ENCODE results near the gene SPEM1.

SPEM1 gene

GRCh38 chr17:7403977-7404736, 16.0 kb upstream of the SPEM1 start, which contains the start of gene TMEM256:
Gene TMEM256, minus strand, starts transcription at chr17:7404097. Its CDS starts 13 bp downstream, at chr17:7404084.
- H3K4me3 ChIP-seq (ENCODE audit: low read length): peak within 1 kb of the TSS; percentile 88
- H3K27ac ChIP-seq (ENCODE audit: low read length): peak within 1 kb of the TSS; percentile 43
- H3K4me1 ChIP-seq (ENCODE audit: control insufficient read depth, low read depth, low read length): peaks cover 23% of the 10 kb centered on the region
- no peaks in the 10 kb centered on the region for H3K27me3 ChIP-seq (ENCODE audit: control insufficient read depth, insufficient read depth, low read length)
- peaks cover 5% of the 10 kb centered on the region for H3K36me3 ChIP-seq (ENCODE audit: control insufficient read depth, low read depth, low read length)
- H3K9me3 ChIP-seq (ENCODE audit: control insufficient read depth, low read depth, low read length): no peaks in the 10 kb centered on the region
- H3K9ac ChIP-seq (ENCODE audit: low read length): peak within 1 kb of the TSS; percentile 72

- Histone ChIP-seq H3K27ac (ENCODE audit: low read length) (no peak overlapping the region), H3K4me1 (ENCODE audit: control insufficient read depth, low read depth, low read length) (peaks cover 23% of the 10 kb centered on the region), H3K4me3 (ENCODE audit: low read length) (peak overlapping the region; percentile 87), H3K9ac (ENCODE audit: low read length) (peak overlapping the region; percentile 47), H3K27me3 (ENCODE audit: control insufficient read depth, insufficient read depth, low read length) (no peaks in the 10 kb centered on the region), H3K36me3 (ENCODE audit: control insufficient read depth, low read depth, low read length) (peaks cover 12% of the 10 kb centered on the region), H3K9me3 (ENCODE audit: control insufficient read depth, low read depth, low read length) (no peaks in the 10 kb centered on the region)
Observed at GRCh38 chr17:7404737-7405349, 15.3 kb upstream of the SPEM1 start.

GRCh38 chr17:7405350-7406234, 14.5 kb upstream of the SPEM1 start:
- Histone ChIP-seq H3K9me3 (ENCODE audit: control insufficient read depth, low read depth, low read length) (no peaks in the 10 kb centered on the region), H3K9ac (ENCODE audit: low read length) (peak overlapping the region; percentile 47), H3K36me3 (ENCODE audit: control insufficient read depth, low read depth, low read length) (peaks cover 19% of the 10 kb centered on the region), H3K27ac (ENCODE audit: low read length) (no peak overlapping the region), H3K27me3 (ENCODE audit: control insufficient read depth, insufficient read depth, low read length) (no peaks in the 10 kb centered on the region), H3K4me3 (ENCODE audit: low read length) (peak overlapping the region; percentile 87), H3K4me1 (ENCODE audit: control insufficient read depth, low read depth, low read length) (peaks cover 23% of the 10 kb centered on the region)

GRCh38 chr17:7406235-7406825, 13.8 kb upstream of the SPEM1 start:
- H3K27ac ChIP-seq (ENCODE audit: low read length): no peak overlapping the region
- H3K36me3 ChIP-seq (ENCODE audit: control insufficient read depth, low read depth, low read length): peaks cover 19% of the 10 kb centered on the region
- peak overlapping the region; percentile 87 for H3K4me3 ChIP-seq (ENCODE audit: low read length)
- H3K27me3 ChIP-seq (ENCODE audit: control insufficient read depth, insufficient read depth, low read length): no peaks in the 10 kb centered on the region
- H3K9ac ChIP-seq (ENCODE audit: low read length): peak overlapping the region; percentile 47
- peaks cover 23% of the 10 kb centered on the region for H3K4me1 ChIP-seq (ENCODE audit: control insufficient read depth, low read depth, low read length)
- H3K9me3 ChIP-seq (ENCODE audit: control insufficient read depth, low read depth, low read length): no peaks in the 10 kb centered on the region

GRCh38 chr17:7407082-7407481, 13.0 kb upstream of the SPEM1 start:
- no peaks in the 10 kb centered on the region for H3K27me3 ChIP-seq (ENCODE audit: control insufficient read depth, insufficient read depth, low read length)
- H3K9me3 ChIP-seq (ENCODE audit: control insufficient read depth, low read depth, low read length): no peaks in the 10 kb centered on the region
- no peak overlapping the region for H3K9ac ChIP-seq (ENCODE audit: low read length)
- H3K4me1 ChIP-seq (ENCODE audit: control insufficient read depth, low read depth, low read length): peaks cover 23% of the 10 kb centered on the region
- no peak overlapping the region for H3K27ac ChIP-seq (ENCODE audit: low read length)
- no peak overlapping the region for H3K4me3 ChIP-seq (ENCODE audit: low read length)
- peaks cover 19% of the 10 kb centered on the region for H3K36me3 ChIP-seq (ENCODE audit: control insufficient read depth, low read depth, low read length)

- Histone ChIP-seq H3K36me3 (ENCODE audit: control insufficient read depth, low read depth, low read length) (peaks cover 19% of the 10 kb centered on the region), H3K4me3 (ENCODE audit: low read length) (no peak within 1 kb of the TSS), H3K27me3 (ENCODE audit: control insufficient read depth, insufficient read depth, low read length) (no peaks in the 10 kb centered on the region), H3K9ac (ENCODE audit: low read length) (no peak within 1 kb of the TSS), H3K9me3 (ENCODE audit: control insufficient read depth, low read depth, low read length) (no peaks in the 10 kb centered on the region), H3K4me1 (ENCODE audit: control insufficient read depth, low read depth, low read length) (peaks cover 22% of the 10 kb centered on the region), H3K27ac (ENCODE audit: low read length) (no peak within 1 kb of the TSS)
Observed at GRCh38 chr17:7407485-7408251, 12.5 kb upstream of the SPEM1 start, which contains the start of gene NLGN2. Gene NLGN2, plus strand, starts transcription at chr17:7407845. Its CDS starts 411 bp downstream, at chr17:7408256.

- H3K27ac ChIP-seq (ENCODE audit: low read length): no peak overlapping the region
- no peak overlapping the region for H3K4me3 ChIP-seq (ENCODE audit: low read length)
- H3K36me3 ChIP-seq (ENCODE audit: control insufficient read depth, low read depth, low read length): peaks cover 19% of the 10 kb centered on the region
- H3K9ac ChIP-seq (ENCODE audit: low read length): no peak overlapping the region
- H3K27me3 ChIP-seq (ENCODE audit: control insufficient read depth, insufficient read depth, low read length): no peaks in the 10 kb centered on the region
- H3K4me1 ChIP-seq (ENCODE audit: control insufficient read depth, low read depth, low read length): peaks cover 15% of the 10 kb centered on the region
- no peaks in the 10 kb centered on the region for H3K9me3 ChIP-seq (ENCODE audit: control insufficient read depth, low read depth, low read length)
Observed at GRCh38 chr17:7408252-7408727, 11.8 kb upstream of the SPEM1 start.

GRCh38 chr17:7408863-7409262, 11.3 kb upstream of the SPEM1 start:
- H3K9me3 ChIP-seq (ENCODE audit: control insufficient read depth, low read depth, low read length): no peaks in the 10 kb centered on the region
- no peak overlapping the region for H3K9ac ChIP-seq (ENCODE audit: low read length)
- no peak overlapping the region for H3K27ac ChIP-seq (ENCODE audit: low read length)
- H3K27me3 ChIP-seq (ENCODE audit: control insufficient read depth, insufficient read depth, low read length): no peaks in the 10 kb centered on the region
- H3K4me1 ChIP-seq (ENCODE audit: control insufficient read depth, low read depth, low read length): peaks cover 15% of the 10 kb centered on the region
- H3K36me3 ChIP-seq (ENCODE audit: control insufficient read depth, low read depth, low read length): peaks cover 19% of the 10 kb centered on the region
- no peak overlapping the region for H3K4me3 ChIP-seq (ENCODE audit: low read length)

- no peak overlapping the region for H3K9ac ChIP-seq (ENCODE audit: low read length)
- H3K4me3 ChIP-seq (ENCODE audit: low read length): no peak overlapping the region
- no peaks in the 10 kb centered on the region for H3K9me3 ChIP-seq (ENCODE audit: control insufficient read depth, low read depth, low read length)
- peaks cover 19% of the 10 kb centered on the region for H3K36me3 ChIP-seq (ENCODE audit: control insufficient read depth, low read depth, low read length)
- no peak overlapping the region for H3K27ac ChIP-seq (ENCODE audit: low read length)
- no peaks in the 10 kb centered on the region for H3K27me3 ChIP-seq (ENCODE audit: control insufficient read depth, insufficient read depth, low read length)
- H3K4me1 ChIP-seq (ENCODE audit: control insufficient read depth, low read depth, low read length): peaks cover 15% of the 10 kb centered on the region
Observed at GRCh38 chr17:7409716-7410115, 10.4 kb upstream of the SPEM1 start.

- no peak overlapping the region for H3K4me3 ChIP-seq (ENCODE audit: low read length)
- H3K4me1 ChIP-seq (ENCODE audit: control insufficient read depth, low read depth, low read length): peaks cover 13% of the 10 kb centered on the region
- H3K36me3 ChIP-seq (ENCODE audit: control insufficient read depth, low read depth, low read length): peaks cover 30% of the 10 kb centered on the region
- H3K27ac ChIP-seq (ENCODE audit: low read length): no peak overlapping the region
- no peak overlapping the region for H3K9ac ChIP-seq (ENCODE audit: low read length)
- no peaks in the 10 kb centered on the region for H3K9me3 ChIP-seq (ENCODE audit: control insufficient read depth, low read depth, low read length)
- no peaks in the 10 kb centered on the region for H3K27me3 ChIP-seq (ENCODE audit: control insufficient read depth, insufficient read depth, low read length)
Observed at GRCh38 chr17:7410634-7411426, 9.3 kb upstream of the SPEM1 start.
